GM23338 (cell line): ENCODE measurements around the gene KARS1. TPM values are rescaled to one million over a fixed set of nuclear protein-coding genes. Genes with fewer than 3 reads are reported as not detected.

Source experiments
- ATAC-seq: fragments of 200-7000 bp; cut with Tn5 transposase; 3 replicates; pipeline ENCODE4 v1.9.1; 2020
- DNase-seq: peaks from one replicate; pipeline ENCODE4 v3.0.0-alpha.2; 2015; ENCODE audit warnings: low spot score
- H2AFZ ChIP-seq: fragments of 200-600 bp; sonication (generic); 2 replicates; pipeline ENCODE4 v1.8.0; 2016; ENCODE audit warnings: antibody characterized with exemption, mild to moderate bottlenecking, moderate library complexity
- H3F3A ChIP-seq: fragments of 200-600 bp; sonication (generic); replicated peaks from 2 replicates; pipeline ENCODE4 v1.8.0; 2017; ENCODE audit warnings: antibody characterized with exemption, mixed run types, low read depth
- H3K27ac ChIP-seq: fragments of 200-600 bp; sonication (generic); 2 replicates; pipeline ENCODE4 v1.6.1; 2016; ENCODE audit warnings: low read depth
- H3K27me3 ChIP-seq: fragments of 200-600 bp; sonication (generic); 2 replicates; pipeline ENCODE4 v1.8.0; 2016; ENCODE audit warnings: mild to moderate bottlenecking, mixed run types, moderate library complexity; ENCODE audit not compliant: insufficient read depth
- H3K36me3 ChIP-seq: fragments of 200-600 bp; sonication (generic); 2 replicates; pipeline ENCODE4 v1.8.0; 2016; ENCODE audit warnings: mild to moderate bottlenecking; ENCODE audit not compliant: insufficient read depth
- H3K4me1 ChIP-seq: fragments of 200-600 bp; sonication (generic); 2 replicates; pipeline ENCODE4 v1.8.0; 2016; ENCODE audit warnings: mild to moderate bottlenecking, moderate library complexity; ENCODE audit not compliant: insufficient read depth
- H3K4me2 ChIP-seq: fragments of 200-600 bp; sonication (generic); 2 replicates; pipeline ENCODE4 v1.7.1; 2017; ENCODE audit warnings: mixed run types
- H3K4me3 ChIP-seq: fragments of 200-600 bp; sonication (generic); 2 replicates; pipeline ENCODE4 v1.6.1; 2016; ENCODE audit warnings: mixed run types
- H3K79me2 ChIP-seq: fragments of 200-600 bp; sonication (generic); replicated peaks from 2 replicates; pipeline ENCODE4 v1.8.0; 2017; ENCODE audit warnings: mild to moderate bottlenecking; ENCODE audit not compliant: insufficient read depth
- H3K9me2 ChIP-seq: fragments of 200-600 bp; sonication (generic); 2 replicates; pipeline ENCODE4 v1.8.0; 2017; ENCODE audit not compliant: insufficient read depth
- H4K20me1 ChIP-seq: fragments of 200-600 bp; sonication (generic); replicated peaks from 2 replicates; pipeline ENCODE4 v1.8.0; 2017; ENCODE audit warnings: mild to moderate bottlenecking; ENCODE audit not compliant: insufficient read depth
- H3K27ac Mint-ChIP-seq: 2 replicates; pipeline ENCODE4 v1.8.0; 2020; ENCODE audit warnings: inconsistent platforms, mild to moderate bottlenecking, moderate library complexity, mixed read lengths
- H3K27me3 Mint-ChIP-seq: 3 replicates; pipeline ENCODE4 v1.8.0; 2022; ENCODE audit warnings: low read depth, mild to moderate bottlenecking, moderate library complexity, mixed read lengths, inconsistent platforms; ENCODE audit not compliant: insufficient read depth, poor library complexity
- H3K36me3 Mint-ChIP-seq: 3 replicates; pipeline ENCODE4 v1.8.0; 2021; ENCODE audit warnings: low read depth, mild to moderate bottlenecking, inconsistent platforms, moderate library complexity, mixed read lengths
- H3K4me1 Mint-ChIP-seq: 3 replicates; pipeline ENCODE4 v1.8.0; 2020; ENCODE audit warnings: mild to moderate bottlenecking, inconsistent platforms, mixed read lengths
- H3K4me3 Mint-ChIP-seq: 3 replicates; pipeline ENCODE4 v1.8.0; 2021; ENCODE audit warnings: moderate library complexity, mild to moderate bottlenecking, inconsistent platforms, mixed read lengths
- H3K9me3 Mint-ChIP-seq: 3 replicates; pipeline ENCODE4 v1.8.0; 2020; ENCODE audit warnings: moderate library complexity, mild to moderate bottlenecking, inconsistent platforms, mixed read lengths
- CREB1 ChIP-seq: fragments of 250-450 bp; sonication (Bioruptor Pico); IDR thresholded peaks from 2 replicates; pipeline ENCODE4 v1.5.0; 2020; ENCODE audit warnings: low read depth, mild to moderate bottlenecking, moderate library complexity
- EZH2phosphoT487 ChIP-seq: fragments of 200-600 bp; sonication (generic); IDR thresholded peaks from one replicate; pipeline ENCODE4 v1.8.1; 2018; ENCODE audit warnings: antibody characterized with exemption; ENCODE audit not compliant: unreplicated experiment
- JUNB ChIP-seq: IDR thresholded peaks from one replicate; pipeline ENCODE4 v1.6.1; 2016; ENCODE audit warnings: antibody characterized with exemption; ENCODE audit not compliant: unreplicated experiment
- POLR2AphosphoS5 ChIP-seq: IDR thresholded peaks from 2 replicates; pipeline ENCODE4 v1.6.1; 2016; ENCODE audit warnings: antibody characterized with exemption, low read depth
- STAT1 ChIP-seq: IDR thresholded peaks from one replicate; pipeline ENCODE4 v1.6.1; 2016; ENCODE audit warnings: antibody characterized with exemption; ENCODE audit not compliant: unreplicated experiment
- ZNF114 ChIP-seq: fragments of 250-450 bp; sonication (Bioruptor Pico); IDR thresholded peaks from 2 replicates; pipeline ENCODE4 v1.5.0; 2020; ENCODE audit warnings: mild to moderate bottlenecking, moderate library complexity
- ZNF331 ChIP-seq: fragments of 250-450 bp; sonication (Bioruptor Pico); IDR thresholded peaks from 2 replicates; pipeline ENCODE4 v1.5.0; 2020; ENCODE audit warnings: low read depth, mild to moderate bottlenecking, moderate library complexity
- polyA plus RNA-seq: library from polyadenylated mRNA; unstranded; fragments of >200 nt; fragmentation: Nextera tagmentation; extraction: Ambion mirVana; gene quantifications from 2 replicates; pipeline ENCODE4 v1.2.1, GENCODE V29; 2016
- total RNA-seq: library from RNA; depleted of rRNA; stranded (reverse); fragments of >200 nt; shearing (Covaris generic); gene quantifications from 2 replicates; pipeline ENCODE4 v1.2.3, GENCODE V29; 2014
- TF ChIP-seq, protein P1 (sequence below): IDR thresholded peaks from one replicate; pipeline ENCODE4 v1.6.1; 2018; ENCODE audit warnings: antibody characterized with exemption; ENCODE audit not compliant: unreplicated experiment
- TF ChIP-seq, protein P2 (sequence below), 2 experiments: fragments of 200-600 bp in 1 of 2; sonication (generic) in 1 of 2; conservative IDR thresholded peaks; 2 replicates each; pipeline versions ENCODE4 v1.5.1 to v1.6.1; 2016 to 2017; ENCODE audit warnings: antibody characterized with exemption in 2 of 2, low read depth in 2 of 2, mild to moderate bottlenecking in 2 of 2, moderate library complexity in 1 of 2
- TF ChIP-seq, protein P3 (sequence below): IDR thresholded peaks from 2 replicates; pipeline ENCODE4 v1.6.1; 2016; ENCODE audit warnings: antibody characterized with exemption
- TF ChIP-seq, protein P4 (sequence below): fragments of 250-450 bp; sonication (Bioruptor Pico); IDR thresholded peaks from 2 replicates; pipeline ENCODE4 v1.5.0; 2020; ENCODE audit warnings: mild to moderate bottlenecking, moderate library complexity

The KARS1 gene
- total and polyA plus RNA-seq, 2 experiments from 2014 or later = 220 to 229 TPM

DNA sequence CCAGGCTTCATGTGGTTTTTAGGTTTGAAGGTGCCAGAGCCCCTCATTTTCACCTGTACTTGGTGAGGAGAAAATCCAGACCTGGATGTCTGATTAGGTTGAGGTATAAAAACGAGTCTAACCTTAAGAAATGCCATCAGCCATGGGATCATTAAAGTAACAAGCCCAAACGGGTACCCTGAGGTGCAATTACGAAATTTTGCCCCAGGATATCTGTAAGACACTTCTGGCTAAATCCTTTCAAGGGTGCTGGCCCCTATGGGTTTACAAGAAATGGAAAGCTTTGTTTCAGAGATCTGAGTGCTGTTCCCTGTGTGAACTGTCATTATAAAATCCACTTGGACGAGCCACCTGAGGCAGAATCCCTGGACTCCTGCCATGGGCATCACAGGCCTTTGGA is 44.2 kb downstream of the KARS1 start (continued):
- TF ChIP-seq, protein P1, sequence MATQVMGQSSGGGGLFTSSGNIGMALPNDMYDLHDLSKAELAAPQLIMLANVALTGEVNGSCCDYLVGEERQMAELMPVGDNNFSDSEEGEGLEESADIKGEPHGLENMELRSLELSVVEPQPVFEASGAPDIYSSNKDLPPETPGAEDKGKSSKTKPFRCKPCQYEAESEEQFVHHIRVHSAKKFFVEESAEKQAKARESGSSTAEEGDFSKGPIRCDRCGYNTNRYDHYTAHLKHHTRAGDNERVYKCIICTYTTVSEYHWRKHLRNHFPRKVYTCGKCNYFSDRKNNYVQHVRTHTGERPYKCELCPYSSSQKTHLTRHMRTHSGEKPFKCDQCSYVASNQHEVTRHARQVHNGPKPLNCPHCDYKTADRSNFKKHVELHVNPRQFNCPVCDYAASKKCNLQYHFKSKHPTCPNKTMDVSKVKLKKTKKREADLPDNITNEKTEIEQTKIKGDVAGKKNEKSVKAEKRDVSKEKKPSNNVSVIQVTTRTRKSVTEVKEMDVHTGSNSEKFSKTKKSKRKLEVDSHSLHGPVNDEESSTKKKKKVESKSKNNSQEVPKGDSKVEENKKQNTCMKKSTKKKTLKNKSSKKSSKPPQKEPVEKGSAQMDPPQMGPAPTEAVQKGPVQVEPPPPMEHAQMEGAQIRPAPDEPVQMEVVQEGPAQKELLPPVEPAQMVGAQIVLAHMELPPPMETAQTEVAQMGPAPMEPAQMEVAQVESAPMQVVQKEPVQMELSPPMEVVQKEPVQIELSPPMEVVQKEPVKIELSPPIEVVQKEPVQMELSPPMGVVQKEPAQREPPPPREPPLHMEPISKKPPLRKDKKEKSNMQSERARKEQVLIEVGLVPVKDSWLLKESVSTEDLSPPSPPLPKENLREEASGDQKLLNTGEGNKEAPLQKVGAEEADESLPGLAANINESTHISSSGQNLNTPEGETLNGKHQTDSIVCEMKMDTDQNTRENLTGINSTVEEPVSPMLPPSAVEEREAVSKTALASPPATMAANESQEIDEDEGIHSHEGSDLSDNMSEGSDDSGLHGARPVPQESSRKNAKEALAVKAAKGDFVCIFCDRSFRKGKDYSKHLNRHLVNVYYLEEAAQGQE = no peak
- TF ChIP-seq, protein P2, sequence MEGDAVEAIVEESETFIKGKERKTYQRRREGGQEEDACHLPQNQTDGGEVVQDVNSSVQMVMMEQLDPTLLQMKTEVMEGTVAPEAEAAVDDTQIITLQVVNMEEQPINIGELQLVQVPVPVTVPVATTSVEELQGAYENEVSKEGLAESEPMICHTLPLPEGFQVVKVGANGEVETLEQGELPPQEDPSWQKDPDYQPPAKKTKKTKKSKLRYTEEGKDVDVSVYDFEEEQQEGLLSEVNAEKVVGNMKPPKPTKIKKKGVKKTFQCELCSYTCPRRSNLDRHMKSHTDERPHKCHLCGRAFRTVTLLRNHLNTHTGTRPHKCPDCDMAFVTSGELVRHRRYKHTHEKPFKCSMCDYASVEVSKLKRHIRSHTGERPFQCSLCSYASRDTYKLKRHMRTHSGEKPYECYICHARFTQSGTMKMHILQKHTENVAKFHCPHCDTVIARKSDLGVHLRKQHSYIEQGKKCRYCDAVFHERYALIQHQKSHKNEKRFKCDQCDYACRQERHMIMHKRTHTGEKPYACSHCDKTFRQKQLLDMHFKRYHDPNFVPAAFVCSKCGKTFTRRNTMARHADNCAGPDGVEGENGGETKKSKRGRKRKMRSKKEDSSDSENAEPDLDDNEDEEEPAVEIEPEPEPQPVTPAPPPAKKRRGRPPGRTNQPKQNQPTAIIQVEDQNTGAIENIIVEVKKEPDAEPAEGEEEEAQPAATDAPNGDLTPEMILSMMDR (conservative IDR thresholded peaks at IDR 0.05; ENCODE audit: low read depth in 2 of 2) = no peak
- TF ChIP-seq STAT1 = no peak
- TF ChIP-seq ZNF331 (CRISPR knock-in tag) = no peak

DNA sequence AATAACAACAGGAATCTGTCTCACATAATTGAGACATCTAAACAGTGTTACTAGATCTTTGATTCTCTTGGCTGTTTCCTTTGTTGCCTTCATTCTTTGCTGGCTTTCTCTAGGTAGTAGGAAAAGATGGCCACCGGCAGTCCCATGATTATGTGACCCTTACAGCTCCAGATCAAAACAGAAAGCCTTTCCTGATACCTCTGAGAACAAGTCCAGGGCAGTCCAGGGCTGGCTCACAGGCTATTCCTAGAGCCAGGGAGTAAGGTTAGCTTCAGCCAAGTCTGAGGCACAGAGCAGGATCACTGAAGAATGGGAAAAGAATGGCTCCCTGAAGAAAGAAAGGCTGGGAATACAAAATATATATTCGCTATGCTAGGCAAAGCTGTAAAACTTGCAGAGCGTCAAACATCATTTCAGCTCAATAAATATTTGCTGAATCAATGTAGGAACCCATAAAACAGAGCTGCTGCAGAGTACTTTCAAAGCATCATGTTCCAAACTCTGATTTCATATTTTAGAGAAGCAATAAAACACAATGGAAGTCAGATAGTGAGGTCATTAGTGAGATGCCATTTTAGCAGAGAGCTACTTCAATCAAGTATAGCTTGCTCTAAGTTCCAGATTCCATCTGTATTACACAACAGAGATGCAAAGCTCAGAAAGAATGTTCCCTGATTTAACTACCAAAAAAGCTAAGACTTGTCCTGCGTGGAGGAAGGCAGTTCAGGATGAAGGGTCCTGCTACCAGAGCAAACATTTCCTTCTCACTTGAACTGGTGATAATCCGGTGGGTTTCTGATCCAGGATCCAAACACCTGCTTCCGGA is 47.8 kb downstream of the KARS1 start:
- Histone ChIP-seq H3K4me3 (no peak overlapping the region), H3K27ac (no peak overlapping the region), H3K4me2 (no peak overlapping the region), H3K79me2 (no peaks in the 10 kb centered on the region), H3F3A (no peaks in the 10 kb centered on the region), H3K27me3 (no peaks in the 10 kb centered on the region), H4K20me1 (no peaks in the 10 kb centered on the region), H3K4me1 (peaks cover 7% of the 10 kb centered on the region), H3K9me2 (no peaks in the 10 kb centered on the region), H3K36me3 (peaks cover 28% of the 10 kb centered on the region), H2AFZ (no peak overlapping the region)
- ATAC-seq (no peak), DNase-seq (no peak)
- Mint-ChIP-seq H3K27ac (no peak overlapping the region), H3K36me3 (peaks cover 75% of the 10 kb centered on the region), H3K4me3 (no peak overlapping the region), H3K4me1 (peaks cover 7% of the 10 kb centered on the region), H3K9me3 (peaks cover 15% of the 10 kb centered on the region), H3K27me3 (peaks cover 5% of the 10 kb centered on the region)
- TF ChIP-seq, protein P3, sequence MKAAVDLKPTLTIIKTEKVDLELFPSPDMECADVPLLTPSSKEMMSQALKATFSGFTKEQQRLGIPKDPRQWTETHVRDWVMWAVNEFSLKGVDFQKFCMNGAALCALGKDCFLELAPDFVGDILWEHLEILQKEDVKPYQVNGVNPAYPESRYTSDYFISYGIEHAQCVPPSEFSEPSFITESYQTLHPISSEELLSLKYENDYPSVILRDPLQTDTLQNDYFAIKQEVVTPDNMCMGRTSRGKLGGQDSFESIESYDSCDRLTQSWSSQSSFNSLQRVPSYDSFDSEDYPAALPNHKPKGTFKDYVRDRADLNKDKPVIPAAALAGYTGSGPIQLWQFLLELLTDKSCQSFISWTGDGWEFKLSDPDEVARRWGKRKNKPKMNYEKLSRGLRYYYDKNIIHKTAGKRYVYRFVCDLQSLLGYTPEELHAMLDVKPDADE = no peak
- TF ChIP-seq CREB1 (CRISPR knock-in tag) (no peak), POLR2AphosphoS5 (no peak), ZNF331 (CRISPR knock-in tag) (no peak), JUNB (no peak), ZNF114 (CRISPR knock-in tag) (no peak), EZH2phosphoT487 (no peak)
- TF ChIP-seq, protein P4, sequence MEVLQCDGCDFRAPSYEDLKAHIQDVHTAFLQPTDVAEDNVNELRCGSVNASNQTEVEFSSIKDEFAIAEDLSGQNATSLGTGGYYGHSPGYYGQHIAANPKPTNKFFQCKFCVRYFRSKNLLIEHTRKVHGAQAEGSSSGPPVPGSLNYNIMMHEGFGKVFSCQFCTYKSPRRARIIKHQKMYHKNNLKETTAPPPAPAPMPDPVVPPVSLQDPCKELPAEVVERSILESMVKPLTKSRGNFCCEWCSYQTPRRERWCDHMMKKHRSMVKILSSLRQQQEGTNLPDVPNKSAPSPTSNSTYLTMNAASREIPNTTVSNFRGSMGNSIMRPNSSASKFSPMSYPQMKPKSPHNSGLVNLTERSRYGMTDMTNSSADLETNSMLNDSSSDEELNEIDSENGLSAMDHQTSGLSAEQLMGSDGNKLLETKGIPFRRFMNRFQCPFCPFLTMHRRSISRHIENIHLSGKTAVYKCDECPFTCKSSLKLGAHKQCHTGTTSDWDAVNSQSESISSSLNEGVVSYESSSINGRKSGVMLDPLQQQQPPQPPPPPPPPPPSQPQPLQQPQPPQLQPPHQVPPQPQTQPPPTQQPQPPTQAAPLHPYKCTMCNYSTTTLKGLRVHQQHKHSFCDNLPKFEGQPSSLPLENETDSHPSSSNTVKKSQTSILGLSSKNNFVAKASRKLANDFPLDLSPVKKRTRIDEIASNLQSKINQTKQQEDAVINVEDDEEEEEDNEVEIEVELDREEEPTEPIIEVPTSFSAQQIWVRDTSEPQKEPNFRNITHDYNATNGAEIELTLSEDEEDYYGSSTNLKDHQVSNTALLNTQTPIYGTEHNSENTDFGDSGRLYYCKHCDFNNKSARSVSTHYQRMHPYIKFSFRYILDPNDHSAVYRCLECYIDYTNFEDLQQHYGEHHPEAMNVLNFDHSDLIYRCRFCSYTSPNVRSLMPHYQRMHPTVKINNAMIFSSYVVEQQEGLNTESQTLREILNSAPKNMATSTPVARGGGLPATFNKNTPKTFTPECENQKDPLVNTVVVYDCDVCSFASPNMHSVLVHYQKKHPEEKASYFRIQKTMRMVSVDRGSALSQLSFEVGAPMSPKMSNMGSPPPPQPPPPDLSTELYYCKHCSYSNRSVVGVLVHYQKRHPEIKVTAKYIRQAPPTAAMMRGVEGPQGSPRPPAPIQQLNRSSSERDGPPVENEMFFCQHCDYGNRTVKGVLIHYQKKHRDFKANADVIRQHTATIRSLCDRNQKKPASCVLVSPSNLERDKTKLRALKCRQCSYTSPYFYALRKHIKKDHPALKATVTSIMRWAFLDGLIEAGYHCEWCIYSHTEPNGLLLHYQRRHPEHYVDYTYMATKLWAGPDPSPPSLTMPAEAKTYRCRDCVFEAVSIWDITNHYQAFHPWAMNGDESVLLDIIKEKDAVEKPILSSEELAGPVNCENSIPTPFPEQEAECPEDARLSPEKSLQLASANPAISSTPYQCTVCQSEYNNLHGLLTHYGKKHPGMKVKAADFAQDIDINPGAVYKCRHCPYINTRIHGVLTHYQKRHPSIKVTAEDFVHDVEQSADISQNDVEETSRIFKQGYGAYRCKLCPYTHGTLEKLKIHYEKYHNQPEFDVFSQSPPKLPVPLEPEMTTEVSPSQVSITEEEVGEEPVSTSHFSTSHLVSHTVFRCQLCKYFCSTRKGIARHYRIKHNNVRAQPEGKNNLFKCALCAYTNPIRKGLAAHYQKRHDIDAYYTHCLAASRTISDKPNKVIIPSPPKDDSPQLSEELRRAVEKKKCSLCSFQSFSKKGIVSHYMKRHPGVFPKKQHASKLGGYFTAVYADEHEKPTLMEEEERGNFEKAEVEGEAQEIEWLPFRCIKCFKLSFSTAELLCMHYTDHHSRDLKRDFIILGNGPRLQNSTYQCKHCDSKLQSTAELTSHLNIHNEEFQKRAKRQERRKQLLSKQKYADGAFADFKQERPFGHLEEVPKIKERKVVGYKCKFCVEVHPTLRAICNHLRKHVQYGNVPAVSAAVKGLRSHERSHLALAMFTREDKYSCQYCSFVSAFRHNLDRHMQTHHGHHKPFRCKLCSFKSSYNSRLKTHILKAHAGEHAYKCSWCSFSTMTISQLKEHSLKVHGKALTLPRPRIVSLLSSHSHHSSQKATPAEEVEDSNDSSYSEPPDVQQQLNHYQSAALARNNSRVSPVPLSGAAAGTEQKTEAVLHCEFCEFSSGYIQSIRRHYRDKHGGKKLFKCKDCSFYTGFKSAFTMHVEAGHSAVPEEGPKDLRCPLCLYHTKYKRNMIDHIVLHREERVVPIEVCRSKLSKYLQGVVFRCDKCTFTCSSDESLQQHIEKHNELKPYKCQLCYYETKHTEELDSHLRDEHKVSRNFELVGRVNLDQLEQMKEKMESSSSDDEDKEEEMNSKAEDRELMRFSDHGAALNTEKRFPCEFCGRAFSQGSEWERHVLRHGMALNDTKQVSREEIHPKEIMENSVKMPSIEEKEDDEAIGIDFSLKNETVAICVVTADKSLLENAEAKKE (CRISPR knock-in tag) = no peak
